HepG2 (cell line): ENCODE measurements around the gene SDR42E2. TPM values are rescaled to one million over a fixed set of nuclear protein-coding genes. Genes with fewer than 3 reads are reported as not detected.

Source experiments
- DPF2 ChIP-seq: sonication (generic); formaldehyde crosslinking; IDR thresholded peaks from 2 replicates; pipeline ENCODE4 v1.4.0; 2020; ENCODE audit warnings: mild to moderate bottlenecking, low read depth, missing genetic modification reagents, borderline replicate concordance
- GPN1 ChIP-seq: sonication (generic); formaldehyde crosslinking; IDR thresholded peaks from 2 replicates; pipeline ENCODE4 v1.5.1; 2020; ENCODE audit warnings: missing genetic modification reagents, borderline replicate concordance
- HOXD1 ChIP-seq: sonication (generic); formaldehyde crosslinking; IDR thresholded peaks from 2 replicates; pipeline ENCODE4 v1.5.0; 2020; ENCODE audit warnings: missing genetic modification reagents
- IKZF4 ChIP-seq: sonication (generic); formaldehyde crosslinking; IDR thresholded peaks from 2 replicates; pipeline ENCODE4 v1.5.1; 2020; ENCODE audit warnings: borderline replicate concordance, mild to moderate bottlenecking, low read depth, missing genetic modification reagents; ENCODE audit errors: not compliant biosample characterization
- IKZF5 ChIP-seq: IDR thresholded peaks from 2 replicates; pipeline ENCODE4 v1.6.1; 2018; ENCODE audit warnings: missing genetic modification reagents, mild to moderate bottlenecking, missing compliant biosample characterization
- MEIS2 ChIP-seq: sonication (generic); formaldehyde crosslinking; IDR thresholded peaks from 2 replicates; pipeline ENCODE4 v1.9.0; 2021; ENCODE audit warnings: mild to moderate bottlenecking, missing genetic modification reagents
- PHB2 ChIP-seq: fragments of 450-650 bp; IDR thresholded peaks from 2 replicates; pipeline ENCODE4 v1.6.1; 2018; ENCODE audit not compliant: partially characterized antibody
- RCOR2 ChIP-seq: IDR thresholded peaks from 2 replicates; pipeline ENCODE4 v1.6.1; 2016; ENCODE audit warnings: missing biosample characterization, missing genetic modification reagents
- SNAPC2 ChIP-seq: sonication (generic); formaldehyde crosslinking; IDR thresholded peaks from 2 replicates; pipeline ENCODE4 v1.8.1; 2022; ENCODE audit warnings: mild to moderate bottlenecking, missing genetic modification reagents
- THRA ChIP-seq: sonication (generic); formaldehyde crosslinking; IDR thresholded peaks from 2 replicates; pipeline ENCODE4 v1.4.0; 2020; ENCODE audit warnings: missing genetic modification reagents, borderline replicate concordance
- TOPORS ChIP-seq: sonication (generic); formaldehyde crosslinking; IDR thresholded peaks from 2 replicates; pipeline ENCODE4 v1.8.0; 2023; ENCODE audit warnings: mild to moderate bottlenecking, missing genetic modification reagents
- XRCC5 ChIP-seq: fragments of 200-400 bp; formaldehyde crosslinking; optimal IDR thresholded peaks from 2 replicates; pipeline ENCODE3; 2017; ENCODE audit warnings: mild to moderate bottlenecking, low read length
- ZFX ChIP-seq: sonication (generic); formaldehyde crosslinking; IDR thresholded peaks from 2 replicates; pipeline ENCODE4 v1.4.0; 2020; ENCODE audit warnings: mild to moderate bottlenecking, low read depth, missing genetic modification reagents, moderate library complexity
- ZFY ChIP-seq: sonication (generic); formaldehyde crosslinking; IDR thresholded peaks from 2 replicates; pipeline ENCODE4 v1.4.0; 2020; ENCODE audit warnings: missing genetic modification reagents
- ZNF180 ChIP-seq: sonication (generic); formaldehyde crosslinking; IDR thresholded peaks from 2 replicates; pipeline ENCODE4 v1.4.0; 2020; ENCODE audit warnings: low read depth, missing genetic modification reagents, borderline replicate concordance
- ZNF720 ChIP-seq: sonication (generic); formaldehyde crosslinking; IDR thresholded peaks from 2 replicates; pipeline ENCODE4 v1.4.0; 2020; ENCODE audit warnings: missing genetic modification reagents
- ZNF891 ChIP-seq: sonication (generic); formaldehyde crosslinking; IDR thresholded peaks from 2 replicates; pipeline ENCODE4 v1.5.0; 2020; ENCODE audit warnings: mild to moderate bottlenecking, missing genetic modification reagents
- polyA plus RNA-seq, 8 experiments: library from polyadenylated mRNA; depleted of rRNA in 3 of 8; stranded (reverse) in 7 of 8; unstranded in 1 of 8; fragments of >200 nt; fragmentation: Illumina TruSeq in 4 of 8; extraction: Trizol in 4 of 8; gene quantifications; 2 replicates each; pipeline versions ENCODE4 v1.2.1 to v1.2.3, GENCODE V29; 2011 to 2016; ENCODE audit warnings: low read depth in 4 of 8, missing spikeins in 1 of 8, mixed read lengths in 1 of 8; ENCODE audit not compliant: insufficient read depth in 1 of 8
- total RNA-seq, 5 experiments: library from RNA; depleted of rRNA; stranded (reverse); fragments of >200 nt; fragmentation: Illumina TruSeq; extraction: Trizol; gene quantifications; 2 replicates each; pipeline ENCODE4 v1.2.3, GENCODE V29; 2016; ENCODE audit warnings: low read depth in 1 of 5
- TF ChIP-seq, protein P1 (sequence below): sonication (generic); formaldehyde crosslinking; IDR thresholded peaks from 2 replicates; pipeline ENCODE4 v1.5.0; 2020; ENCODE audit warnings: mild to moderate bottlenecking, missing genetic modification reagents, borderline replicate concordance
- TF ChIP-seq, protein P2 (sequence below), 2 experiments: sonication (generic) in 1 of 2; formaldehyde crosslinking in 1 of 2; IDR thresholded peaks; 2 replicates each; pipeline versions ENCODE4 v1.4.0 to v1.6.1; 2016 to 2020; ENCODE audit warnings: borderline replicate concordance in 1 of 2, low read depth in 1 of 2, mild to moderate bottlenecking in 1 of 2, missing genetic modification reagents in 1 of 2

The SDR42E2 gene
- total and polyA plus RNA-seq, 2 of the 13 experiments (the other 11 are each of a cell fraction or from before 2014, with no cell fraction given), result 0.05 to 0.11 TPM

GRCh38 chr16:22190081-22190775 is 27.9 kb downstream of the SDR42E2 start (continued):
- TF ChIP-seq THRA (peak; percentile 72), ZNF891 (CRISPR knock-in tag) (peak; percentile 88), MEIS2 (peak; percentile 77), IKZF5 (CRISPR knock-in tag) (peak; percentile 76), GPN1 (peak; percentile 83; the same call in 1 of the 2 replicates), ZNF720 (no peak), HOXD1 (CRISPR knock-in tag) (peak; percentile 84; the same call in 1 of the 2 replicates), TOPORS (CRISPR knock-in tag) (peak; percentile 75; the same call in 1 of the 2 replicates), ZFY (CRISPR knock-in tag) (peak; percentile 95), PHB2 (no peak), ZFX (CRISPR knock-in tag) (peak; percentile 95), IKZF4 (CRISPR knock-in tag) (peak; percentile 53), ZNF180 (peak; percentile 75; the same call in 1 of the 2 replicates), XRCC5 (peak; percentile 42), RCOR2 (CRISPR knock-in tag) (no peak), DPF2 (CRISPR knock-in tag) (peak; percentile 77; the same call in 1 of the 2 replicates), SNAPC2 (CRISPR knock-in tag) (peak; percentile 86; the same call in 1 of the 2 replicates)
- TF ChIP-seq, protein P1, sequence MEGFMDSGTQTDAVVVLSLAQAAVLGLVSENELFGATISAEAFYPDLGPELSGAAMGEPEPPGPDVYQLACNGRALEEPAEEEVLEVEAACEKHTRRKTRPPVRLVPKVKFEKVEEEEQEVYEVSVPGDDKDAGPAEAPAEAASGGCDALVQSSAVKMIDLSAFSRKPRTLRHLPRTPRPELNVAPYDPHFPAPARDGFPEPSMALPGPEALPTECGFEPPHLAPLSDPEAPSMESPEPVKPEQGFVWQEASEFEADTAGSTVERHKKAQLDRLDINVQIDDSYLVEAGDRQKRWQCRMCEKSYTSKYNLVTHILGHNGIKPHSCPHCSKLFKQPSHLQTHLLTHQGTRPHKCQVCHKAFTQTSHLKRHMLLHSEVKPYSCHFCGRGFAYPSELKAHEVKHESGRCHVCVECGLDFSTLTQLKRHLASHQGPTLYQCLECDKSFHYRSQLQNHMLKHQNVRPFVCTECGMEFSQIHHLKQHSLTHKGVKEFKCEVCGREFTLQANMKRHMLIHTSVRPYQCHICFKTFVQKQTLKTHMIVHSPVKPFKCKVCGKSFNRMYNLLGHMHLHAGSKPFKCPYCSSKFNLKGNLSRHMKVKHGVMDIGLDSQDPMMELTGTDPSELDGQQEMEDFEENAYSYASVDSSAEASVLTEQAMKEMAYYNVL, result peak; percentile 92
- TF ChIP-seq, protein P2, sequence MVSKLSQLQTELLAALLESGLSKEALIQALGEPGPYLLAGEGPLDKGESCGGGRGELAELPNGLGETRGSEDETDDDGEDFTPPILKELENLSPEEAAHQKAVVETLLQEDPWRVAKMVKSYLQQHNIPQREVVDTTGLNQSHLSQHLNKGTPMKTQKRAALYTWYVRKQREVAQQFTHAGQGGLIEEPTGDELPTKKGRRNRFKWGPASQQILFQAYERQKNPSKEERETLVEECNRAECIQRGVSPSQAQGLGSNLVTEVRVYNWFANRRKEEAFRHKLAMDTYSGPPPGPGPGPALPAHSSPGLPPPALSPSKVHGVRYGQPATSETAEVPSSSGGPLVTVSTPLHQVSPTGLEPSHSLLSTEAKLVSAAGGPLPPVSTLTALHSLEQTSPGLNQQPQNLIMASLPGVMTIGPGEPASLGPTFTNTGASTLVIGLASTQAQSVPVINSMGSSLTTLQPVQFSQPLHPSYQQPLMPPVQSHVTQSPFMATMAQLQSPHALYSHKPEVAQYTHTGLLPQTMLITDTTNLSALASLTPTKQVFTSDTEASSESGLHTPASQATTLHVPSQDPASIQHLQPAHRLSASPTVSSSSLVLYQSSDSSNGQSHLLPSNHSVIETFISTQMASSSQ (IDR thresholded peaks at IDR 0.05; ENCODE audit: low read depth), result no peak
- TF ChIP-seq, protein P2 (CRISPR knock-in tag; IDR thresholded peaks at IDR 0.05; ENCODE audit: borderline replicate concordance), result peak; percentile 65; the same call in 1 of the 2 replicates
